Gastroesophageal sphincter (tissue), 4 donors: ENCODE results near the gene NAALADL1. TPM values are rescaled to one million over a fixed set of nuclear protein-coding genes. Genes with fewer than 3 reads are reported as not detected.
A peak's percentile ranks its signal among the peaks of the same experiment; 100 is the strongest.

Experiments
- ATAC-seq: fragments of 150-250 bp; one replicate; pipeline ENCODE4 v1.9.1; 2016; ENCODE audit warnings: mild to moderate bottlenecking, moderate library complexity
- H3K27ac ChIP-seq, 4 donors: fragments of 200-600 bp; sonication (generic) in 3 of 4; 1 replicate in 3 of 4; 2 replicates in 1 of 4; pipeline ENCODE4 v1.5.1; 2016 to 2019
- H3K27me3 ChIP-seq: fragments of 200-600 bp; sonication (generic); one replicate; pipeline ENCODE4 v1.5.1; 2019
- H3K36me3 ChIP-seq, 2 donors: fragments of 200-600 bp; sonication (generic); one replicate each; pipeline ENCODE4 v1.5.1; 2019; ENCODE audit warnings: control low read depth in 1 of 2
- H3K4me1 ChIP-seq, 3 donors: fragments of 200-600 bp; sonication (generic); 1 replicate in 2 of 3; 2 replicates in 1 of 3; pipeline ENCODE4 v1.5.1; 2016 to 2019; ENCODE audit warnings: control low read depth in 2 of 3
- H3K4me3 ChIP-seq, 2 donors: fragments of 200-600 bp; sonication (generic); one replicate each; pipeline ENCODE4 v1.5.1; 2019; ENCODE audit warnings: mild to moderate bottlenecking in 1 of 2, moderate library complexity in 1 of 2
- H3K9me3 ChIP-seq, 3 donors: fragments of 200-600 bp; sonication (generic); one replicate each; pipeline ENCODE4 v1.5.1; 2017 to 2019; ENCODE audit warnings: control low read depth in 2 of 3
- EP300 ChIP-seq: sonication (generic); formaldehyde crosslinking; IDR thresholded peaks from one replicate; pipeline ENCODE4 v1.6.1; 2017; ENCODE audit warnings: antibody characterized with exemption, mild to moderate bottlenecking
- POLR2A ChIP-seq, 2 donors: fragments of 450-650 bp; IDR thresholded peaks; one replicate each; pipeline ENCODE4 v1.6.1; 2017; ENCODE audit warnings: antibody characterized with exemption in 2 of 2, mild to moderate bottlenecking in 2 of 2, moderate library complexity in 1 of 2
- POLR2AphosphoS5 ChIP-seq: sonication (generic); formaldehyde crosslinking; IDR thresholded peaks from one replicate; pipeline ENCODE4 v1.6.1; 2017; ENCODE audit warnings: antibody characterized with exemption
- whole genome bisulfite sequencing, 2 donors: methylation state at CpG; one replicate each; pipeline ENCODE4 v1.1.5; 2018; ENCODE audit warnings: low coverage in 1 of 2; 5-methylcytosine and 5-hydroxymethylcytosine counted together
- total RNA-seq, 4 donors: library from RNA; depleted of rRNA; stranded (reverse); fragments of >200 nt; gene quantifications; one replicate each; pipeline ENCODE4 v1.1.0, GENCODE V29; 2016
- TF ChIP-seq, protein P1 (sequence below), 4 experiments: fragments of 200-600 bp in 2 of 4; fragments of 450-650 bp in 2 of 4; sonication (generic) in 1 of 4; IDR thresholded peaks; one replicate each; pipeline ENCODE4 v1.5.1; 2017 to 2019; ENCODE audit warnings: antibody characterized with exemption in 4 of 4, mild to moderate bottlenecking in 2 of 4, moderate library complexity in 2 of 4

Gene NAALADL1
- total RNA-seq, 4 donors from 2014 or later, result 21.8 to 38.5 (median 29.0) TPM

DNA sequence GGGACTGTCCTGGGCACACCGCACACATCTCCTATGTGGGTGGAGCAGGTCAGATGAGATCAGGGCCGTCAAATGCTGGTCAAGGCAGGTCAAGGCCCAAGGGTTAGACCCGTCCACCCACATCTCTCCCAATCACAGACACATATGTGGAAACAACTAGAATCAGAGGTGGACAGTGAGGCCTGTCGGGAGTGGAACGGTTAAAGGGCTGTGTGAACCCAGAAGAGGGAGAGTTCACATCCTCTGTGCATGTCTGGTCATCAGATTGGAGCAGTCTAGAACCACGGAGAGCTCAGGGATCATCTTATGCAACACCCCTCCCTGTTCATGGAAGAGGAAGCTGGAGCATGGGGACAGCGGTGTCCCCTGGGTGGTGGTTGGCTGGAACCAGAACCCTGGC lies 38.5 kb downstream of the NAALADL1 start:
- Histone ChIP-seq H3K4me3 (no peak overlapping the region), H3K36me3 (peaks cover 0 to 57% of the 10 kb centered on the region in 2 donors), H3K4me1 (peaks cover 0 to 29% (median 5%) of the 10 kb centered on the region in 3 donors), H3K27me3 (no peaks in the 10 kb centered on the region), H3K27ac (no peak overlapping the region), H3K9me3 (no peaks in the 10 kb centered on the region)
- WGBS, 2 donors, result 76 to 93% methylated on average over 2 to 5 of the region's 7 CpGs
- no peak for ATAC-seq
- TF ChIP-seq POLR2AphosphoS5 (no peak), POLR2A (IDR thresholded peaks at IDR 0.05) (no peak), EP300 (no peak)
- TF ChIP-seq, protein P1, sequence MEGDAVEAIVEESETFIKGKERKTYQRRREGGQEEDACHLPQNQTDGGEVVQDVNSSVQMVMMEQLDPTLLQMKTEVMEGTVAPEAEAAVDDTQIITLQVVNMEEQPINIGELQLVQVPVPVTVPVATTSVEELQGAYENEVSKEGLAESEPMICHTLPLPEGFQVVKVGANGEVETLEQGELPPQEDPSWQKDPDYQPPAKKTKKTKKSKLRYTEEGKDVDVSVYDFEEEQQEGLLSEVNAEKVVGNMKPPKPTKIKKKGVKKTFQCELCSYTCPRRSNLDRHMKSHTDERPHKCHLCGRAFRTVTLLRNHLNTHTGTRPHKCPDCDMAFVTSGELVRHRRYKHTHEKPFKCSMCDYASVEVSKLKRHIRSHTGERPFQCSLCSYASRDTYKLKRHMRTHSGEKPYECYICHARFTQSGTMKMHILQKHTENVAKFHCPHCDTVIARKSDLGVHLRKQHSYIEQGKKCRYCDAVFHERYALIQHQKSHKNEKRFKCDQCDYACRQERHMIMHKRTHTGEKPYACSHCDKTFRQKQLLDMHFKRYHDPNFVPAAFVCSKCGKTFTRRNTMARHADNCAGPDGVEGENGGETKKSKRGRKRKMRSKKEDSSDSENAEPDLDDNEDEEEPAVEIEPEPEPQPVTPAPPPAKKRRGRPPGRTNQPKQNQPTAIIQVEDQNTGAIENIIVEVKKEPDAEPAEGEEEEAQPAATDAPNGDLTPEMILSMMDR (IDR thresholded peaks at IDR 0.05), result no peak

- WGBS, 2 donors, result 94 to 96% methylated on average over 4 of the region's 6 CpGs
- Histone ChIP-seq H3K27me3 (no peaks in the 10 kb centered on the region), H3K4me1 (peaks cover 0 to 38% (median 10%) of the 10 kb centered on the region in 3 donors), H3K27ac (no peak overlapping the region), H3K36me3 (peaks cover 0 to 55% of the 10 kb centered on the region in 2 donors), H3K9me3 (no peaks in the 10 kb centered on the region), H3K4me3 (no peak overlapping the region)
- TF ChIP-seq POLR2AphosphoS5 (no peak), EP300 (no peak), POLR2A (IDR thresholded peaks at IDR 0.05) (no peak)
- TF ChIP-seq, protein P1 (IDR thresholded peaks at IDR 0.05), result no peak
- no peak for ATAC-seq
Measured at GRCh38 chr11:65017937-65018336, 40.4 kb downstream of the NAALADL1 start.

GRCh38 chr11:65016705-65017104 lies 41.6 kb downstream of the NAALADL1 start:
- peaks cover 0 to 41% (median 10%) of the 10 kb centered on the region in 3 donors for H3K4me1 ChIP-seq
- H3K9me3 ChIP-seq, result no peaks in the 10 kb centered on the region
- no peak overlapping the region for H3K4me3 ChIP-seq
- ATAC-seq, result no peak
- H3K36me3 ChIP-seq, result peaks cover 0 to 43% of the 10 kb centered on the region in 2 donors
- no peak for TF ChIP-seq POLR2AphosphoS5
- no peak overlapping the region for H3K27ac ChIP-seq
- 93% methylated on average over 4 of the region's 4 CpGs; no CpG with 5 or more reads in 1 of the 2 donors for WGBS, 2 donors
- no peaks in the 10 kb centered on the region for H3K27me3 ChIP-seq

DNA sequence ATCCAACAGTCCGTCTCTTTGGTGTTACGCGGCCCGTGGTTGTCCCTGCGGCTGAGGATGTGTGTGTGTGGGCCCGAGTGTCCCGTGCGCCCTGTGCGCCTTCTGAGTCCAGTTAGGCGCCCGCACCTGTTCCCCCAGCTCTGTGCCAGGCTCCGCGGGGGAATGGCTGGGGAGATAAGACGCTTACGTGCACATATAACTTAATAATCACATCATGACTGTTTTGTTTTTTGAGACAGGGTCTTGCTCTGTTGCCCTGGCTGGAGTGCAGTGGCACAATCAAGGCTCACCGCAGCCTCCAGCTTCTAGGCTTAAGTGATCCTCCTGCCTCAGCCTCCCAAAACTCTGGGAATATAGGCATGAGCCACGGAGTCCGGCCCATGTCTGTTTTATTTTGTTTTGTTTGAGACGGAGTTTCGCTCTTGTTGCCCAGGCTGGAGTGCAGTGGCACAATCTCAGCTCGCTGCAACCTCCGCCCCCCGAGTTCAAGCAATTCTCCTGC lies 43.6 kb downstream of the NAALADL1 start:
- Histone ChIP-seq H3K27ac (peak overlapping the region; percentile 94 to 100 (median 98)), H3K27me3 (no peaks in the 10 kb centered on the region), H3K4me3 (peak overlapping the region; percentile 55 to 68), H3K4me1 (peaks cover 0 to 41% (median 10%) of the 10 kb centered on the region in 3 donors), H3K36me3 (peaks cover 0 to 24% of the 10 kb centered on the region in 2 donors), H3K9me3 (no peaks in the 10 kb centered on the region)
- ATAC-seq, result peak; percentile 7
- WGBS, 2 donors, result 74 to 87% methylated on average over 3 to 4 of the region's 23 CpGs
- TF ChIP-seq POLR2A (IDR thresholded peaks at IDR 0.05) (no peak), POLR2AphosphoS5 (no peak), EP300 (no peak)
- TF ChIP-seq, protein P1 (IDR thresholded peaks at IDR 0.05), result no peak

DNA sequence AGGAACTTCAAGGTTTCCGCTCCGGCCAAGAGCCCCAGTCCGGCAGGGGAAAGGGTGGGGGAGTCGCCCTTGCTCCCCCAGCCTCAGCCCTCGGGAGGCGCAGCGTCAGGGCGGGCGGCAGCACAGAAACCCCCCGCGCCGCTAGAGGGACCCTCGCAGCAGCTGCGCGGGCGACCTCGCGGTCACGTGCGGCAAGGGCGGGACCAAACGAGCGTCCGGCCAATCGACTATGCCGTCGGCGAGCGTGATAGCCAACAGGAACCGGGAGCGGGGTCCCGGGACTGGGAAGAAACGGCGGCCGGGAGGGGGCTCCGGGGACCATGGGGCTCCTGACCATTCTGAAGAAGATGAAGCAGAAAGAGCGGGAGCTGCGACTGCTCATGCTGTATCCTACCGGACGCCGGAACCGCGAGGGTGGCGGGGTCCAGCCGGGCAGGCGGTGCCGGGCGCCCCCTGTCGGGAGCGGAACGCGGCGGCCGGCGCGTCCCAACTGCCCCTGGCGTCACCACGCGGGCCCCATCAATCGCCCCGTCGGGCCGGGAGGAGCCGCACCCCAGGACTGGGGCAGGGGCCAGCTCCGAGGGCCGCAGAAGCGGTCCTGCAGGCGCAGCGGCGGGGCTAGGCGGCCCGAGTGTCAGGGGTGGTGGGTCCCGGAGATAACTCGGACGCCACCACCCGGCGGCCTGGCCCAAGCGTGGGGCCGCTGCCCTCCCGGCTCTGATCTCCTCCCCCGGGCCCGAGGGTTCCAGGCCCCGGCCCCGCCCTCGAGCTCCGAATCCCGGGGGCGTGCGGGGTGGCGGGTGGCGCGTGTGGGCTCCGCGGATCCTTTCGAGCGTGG lies 44.2 kb downstream of the NAALADL1 start, which contains the start of gene ARL2:
TSS of gene ARL2 (plus strand) at position 273 of the 838 bp plus-strand sequence. CDS start at position 321, 48 bp downstream.
- TF ChIP-seq POLR2A (IDR thresholded peaks at IDR 0.05), result peak; percentile 41 to 59
- TF ChIP-seq, protein P1 (IDR thresholded peaks at IDR 0.05), result peak in 3 of 4 experiments; percentile 86 to 94 (median 94)
- TF ChIP-seq EP300, result no peak
- TF ChIP-seq POLR2AphosphoS5, result no peak
- Histone ChIP-seq H3K4me3 (peak within 1 kb of the TSS; percentile 55 to 68), H3K9me3 (no peaks in the 10 kb centered on the region), H3K27ac (peak within 1 kb of the TSS; percentile 94 to 100 (median 98)), H3K27me3 (no peaks in the 10 kb centered on the region), H3K36me3 (peaks cover 0 to 17% of the 10 kb centered on the region in 2 donors), H3K4me1 (peaks cover 0 to 41% (median 10%) of the 10 kb centered on the region in 3 donors)
- peak; percentile 93 for ATAC-seq
- 1% methylated on average over 12 of the region's 96 CpGs; no CpG with 5 or more reads in 1 of the 2 donors for WGBS, 2 donors
